Central memory CD4-positive, alpha-beta T cell (primary cell): ENCODE results near the gene ASZ1.

ENCODE experiments used
- DNase-seq: peaks from one replicate; pipeline ENCODE4 v3.0.0; 2022

ASZ1 gene

GRCh38 chr7:117401293-117402002, 25.8 kb downstream of the ASZ1 start:
- no peak for DNase-seq

- DNase-seq = no peak
Measured at GRCh38 chr7:117399820-117400422, 27.4 kb downstream of the ASZ1 start.

GRCh38 chr7:117395743-117396142, 31.6 kb downstream of the ASZ1 start:
- no peak for DNase-seq

- no peak for DNase-seq
Measured at GRCh38 chr7:117393781-117394180, 33.5 kb downstream of the ASZ1 start.

- DNase-seq = no peak
Measured at GRCh38 chr7:117389871-117390270, 37.4 kb downstream of the ASZ1 start.

- no peak for DNase-seq
Measured at GRCh38 chr7:117386110-117386706, 41.1 kb downstream of the ASZ1 start.

GRCh38 chr7:117385363-117386109, 41.8 kb downstream of the ASZ1 start:
- no peak for DNase-seq

GRCh38 chr7:117384688-117385362, 42.5 kb downstream of the ASZ1 start:
- DNase-seq = no peak

- DNase-seq = no peak
Measured at GRCh38 chr7:117383483-117384189, 43.7 kb downstream of the ASZ1 start.

GRCh38 chr7:117383046-117383445, 44.2 kb downstream of the ASZ1 start:
- DNase-seq = no peak

- DNase-seq = no peak
Measured at GRCh38 chr7:117381362-117381761, 45.9 kb downstream of the ASZ1 start.

- no peak for DNase-seq
Measured at GRCh38 chr7:117375380-117375779, 51.9 kb downstream of the ASZ1 start.

GRCh38 chr7:117372073-117372472, 55.2 kb downstream of the ASZ1 start:
- no peak for DNase-seq

- DNase-seq = no peak
Measured at GRCh38 chr7:117364339-117365080, 62.8 kb downstream of the ASZ1 start.

GRCh38 chr7:117362294-117362888, 64.9 kb downstream of the ASZ1 start:
- no peak for DNase-seq

GRCh38 chr7:117350027-117350426, 77.3 kb downstream of the ASZ1 start:
- DNase-seq = no peak

- DNase-seq = no peak
Measured at GRCh38 chr7:117349570-117349969, 77.7 kb downstream of the ASZ1 start.

- DNase-seq = no peak
Measured at GRCh38 chr7:117347962-117348672, 79.2 kb downstream of the ASZ1 start.

- no peak for DNase-seq
Measured at GRCh38 chr7:117347480-117347879, 79.8 kb downstream of the ASZ1 start.

GRCh38 chr7:117346161-117346560, 81.1 kb downstream of the ASZ1 start:
- DNase-seq = no peak
